Measurements from ENCODE around the gene SCFD1. TPM values are rescaled to one million over a fixed set of nuclear protein-coding genes. Genes with fewer than 3 reads are reported as not detected.

SCFD1 gene
- total RNA-seq, 2 experiments from 2014 or later: 65.1 to 72.6 TPM

DNA sequence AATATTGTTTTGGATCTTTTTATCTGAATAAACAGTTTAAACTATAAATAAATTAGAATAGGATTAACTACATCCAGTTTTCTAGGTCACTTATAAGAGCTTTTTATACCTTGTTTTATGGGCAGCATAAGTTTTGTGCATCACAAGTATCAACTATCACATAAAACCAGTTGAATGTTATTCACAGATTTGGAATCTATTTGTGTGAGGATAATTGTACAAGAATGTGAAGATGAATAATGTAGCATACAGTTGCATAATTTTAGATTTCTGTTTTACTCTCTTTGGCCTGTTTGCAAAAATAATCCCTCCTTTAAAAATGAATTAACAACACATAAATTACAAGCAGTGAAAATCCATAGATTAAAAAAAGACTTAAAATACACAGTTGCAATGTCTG, 88.8 kb downstream of the SCFD1 start:
- no TSS peak for BruUV-seq (replicated peaks)
- Histone ChIP-seq H3K4me2 (ENCODE audit: low read length) (no peak overlapping the region), H3K36me3 (ENCODE audit: insufficient read depth, low read length) (peaks cover 23% of the 10 kb centered on the region), H3K4me3 (ENCODE audit: low read depth, low read length, poor library complexity, severe bottlenecking) (no peak overlapping the region), H3K9me3 (ENCODE audit: low read length) (no peaks in the 10 kb centered on the region), H3K79me2 (ENCODE audit: insufficient read depth, low read depth, low read length) (no peaks in the 10 kb centered on the region), H3K4me1 (ENCODE audit: insufficient read depth, low read length, poor library complexity, severe bottlenecking) (no peaks in the 10 kb centered on the region), H3K27ac (ENCODE audit: low read depth, low read length, poor library complexity, severe bottlenecking) (no peak overlapping the region), H2AFZ (ENCODE audit: low read length) (no peak overlapping the region), H4K20me1 (ENCODE audit: insufficient read depth, low read length) (no peaks in the 10 kb centered on the region), H3K9me2 (ENCODE audit: insufficient read depth, low read length) (no peaks in the 10 kb centered on the region)
- intact Hi-C loops (cut with micrococcal nuclease; ENCODE audit: unreplicated experiment): no loop called here
- TF ChIP-seq, protein P1, sequence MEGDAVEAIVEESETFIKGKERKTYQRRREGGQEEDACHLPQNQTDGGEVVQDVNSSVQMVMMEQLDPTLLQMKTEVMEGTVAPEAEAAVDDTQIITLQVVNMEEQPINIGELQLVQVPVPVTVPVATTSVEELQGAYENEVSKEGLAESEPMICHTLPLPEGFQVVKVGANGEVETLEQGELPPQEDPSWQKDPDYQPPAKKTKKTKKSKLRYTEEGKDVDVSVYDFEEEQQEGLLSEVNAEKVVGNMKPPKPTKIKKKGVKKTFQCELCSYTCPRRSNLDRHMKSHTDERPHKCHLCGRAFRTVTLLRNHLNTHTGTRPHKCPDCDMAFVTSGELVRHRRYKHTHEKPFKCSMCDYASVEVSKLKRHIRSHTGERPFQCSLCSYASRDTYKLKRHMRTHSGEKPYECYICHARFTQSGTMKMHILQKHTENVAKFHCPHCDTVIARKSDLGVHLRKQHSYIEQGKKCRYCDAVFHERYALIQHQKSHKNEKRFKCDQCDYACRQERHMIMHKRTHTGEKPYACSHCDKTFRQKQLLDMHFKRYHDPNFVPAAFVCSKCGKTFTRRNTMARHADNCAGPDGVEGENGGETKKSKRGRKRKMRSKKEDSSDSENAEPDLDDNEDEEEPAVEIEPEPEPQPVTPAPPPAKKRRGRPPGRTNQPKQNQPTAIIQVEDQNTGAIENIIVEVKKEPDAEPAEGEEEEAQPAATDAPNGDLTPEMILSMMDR (conservative IDR thresholded peaks at IDR 0.05; ENCODE audit: low read length): no peak
- TF ChIP-seq EZH2phosphoT487 (IDR thresholded peaks at IDR 0.05; ENCODE audit: borderline replicate concordance, low read depth, low read length): no peak
- POLR2A ChIA-PET: interaction anchor here (0.7 to 1.1 kb wide), 2 partner anchors 14 to 56 kb away, joined by 3 read pairs; no protein-coding TSS in a partner anchor
- CTCF ChIA-PET (ENCODE audit: unreplicated experiment): no interaction called here
- DNase-seq (ENCODE audit: low spot score): no peak

DNA sequence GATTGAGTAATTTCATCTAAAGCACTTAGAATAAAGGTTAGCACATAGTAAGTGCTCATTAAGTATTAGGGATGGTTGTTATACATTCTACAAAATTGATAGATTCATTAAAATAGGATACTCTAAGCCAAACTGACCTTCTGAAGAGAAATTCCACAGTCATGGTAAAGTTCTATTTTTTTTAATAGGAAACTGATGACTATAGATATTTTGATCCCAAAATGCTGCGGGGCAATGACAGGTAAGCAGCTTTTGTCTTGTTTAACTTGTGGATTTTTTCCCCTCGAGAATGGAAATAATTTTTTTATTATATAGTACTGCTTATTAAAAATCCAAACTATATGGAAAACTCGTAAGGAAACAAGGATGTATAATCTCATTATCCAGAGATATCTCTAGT, 97.0 kb downstream of the SCFD1 start:
- Histone ChIP-seq H3K9me2 (ENCODE audit: insufficient read depth, low read length) (no peaks in the 10 kb centered on the region), H3K36me3 (ENCODE audit: insufficient read depth, low read length) (peaks cover 12% of the 10 kb centered on the region), H3K79me2 (ENCODE audit: insufficient read depth, low read depth, low read length) (no peaks in the 10 kb centered on the region), H2AFZ (ENCODE audit: low read length) (no peak overlapping the region), H3K9me3 (ENCODE audit: low read length) (no peaks in the 10 kb centered on the region), H3K4me2 (ENCODE audit: low read length) (no peak overlapping the region), H3K27ac (ENCODE audit: low read depth, low read length, poor library complexity, severe bottlenecking) (no peak overlapping the region), H3K4me3 (ENCODE audit: low read depth, low read length, poor library complexity, severe bottlenecking) (no peak overlapping the region), H3K4me1 (ENCODE audit: insufficient read depth, low read length, poor library complexity, severe bottlenecking) (no peaks in the 10 kb centered on the region), H4K20me1 (ENCODE audit: insufficient read depth, low read length) (no peaks in the 10 kb centered on the region)
- BruUV-seq (replicated peaks): no TSS peak
- no peak for DNase-seq (ENCODE audit: low spot score)
- POLR2A ChIA-PET: no interaction called here
- intact Hi-C loops (cut with micrococcal nuclease; ENCODE audit: unreplicated experiment): no loop called here
- no peak for TF ChIP-seq EZH2phosphoT487 (IDR thresholded peaks at IDR 0.05; ENCODE audit: borderline replicate concordance, low read depth, low read length)
- TF ChIP-seq, protein P1 (conservative IDR thresholded peaks at IDR 0.05; ENCODE audit: low read length): no peak
- CTCF ChIA-PET (ENCODE audit: unreplicated experiment): no interaction called here

DNA sequence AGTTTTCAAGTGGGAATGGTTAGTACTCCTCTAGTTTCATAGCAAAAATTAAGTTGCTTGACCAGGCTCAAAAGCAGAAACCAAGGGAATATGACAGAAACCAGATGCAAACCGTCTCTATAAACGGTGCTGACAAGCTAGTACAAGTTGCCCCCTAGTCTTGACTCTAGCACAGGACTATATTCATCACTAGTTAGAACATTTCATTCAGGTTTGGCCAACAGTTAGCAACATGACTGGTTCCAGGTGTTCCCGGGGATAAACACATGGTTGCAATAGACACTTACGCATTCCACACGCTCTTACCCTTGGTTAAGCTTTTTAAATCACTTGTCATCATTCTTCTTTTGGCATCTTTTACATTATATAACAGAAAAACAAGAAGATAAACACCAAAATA, 103.6 kb downstream of the SCFD1 start:
- no peak overlapping the region for H3K27ac ChIP-seq (ENCODE audit: low read depth, low read length, poor library complexity, severe bottlenecking)
- peaks cover 10% of the 10 kb centered on the region for H3K4me1 ChIP-seq (ENCODE audit: insufficient read depth, low read length, poor library complexity, severe bottlenecking)
- no peak overlapping the region for H2AFZ ChIP-seq (ENCODE audit: low read length)
- peaks cover 48% of the 10 kb centered on the region for H3K36me3 ChIP-seq (ENCODE audit: insufficient read depth, low read length)
- no peaks in the 10 kb centered on the region for H4K20me1 ChIP-seq (ENCODE audit: insufficient read depth, low read length)
- H3K4me3 ChIP-seq (ENCODE audit: low read depth, low read length, poor library complexity, severe bottlenecking): no peak overlapping the region
- H3K9me2 ChIP-seq (ENCODE audit: insufficient read depth, low read length): no peaks in the 10 kb centered on the region
- peak overlapping the region; percentile 46; the same call in 1 of the 2 replicates for H3K4me2 ChIP-seq (ENCODE audit: low read length)
- DNase-seq (ENCODE audit: low spot score): no peak
- no peaks in the 10 kb centered on the region for H3K9me3 ChIP-seq (ENCODE audit: low read length)
- no peaks in the 10 kb centered on the region for H3K79me2 ChIP-seq (ENCODE audit: insufficient read depth, low read depth, low read length)
- intact Hi-C loops (cut with micrococcal nuclease; ENCODE audit: unreplicated experiment): no loop called here
- TF ChIP-seq, protein P1 (conservative IDR thresholded peaks at IDR 0.05; ENCODE audit: low read length): no peak
- no peak for TF ChIP-seq EZH2phosphoT487 (IDR thresholded peaks at IDR 0.05; ENCODE audit: borderline replicate concordance, low read depth, low read length)
- no TSS peak for BruUV-seq (replicated peaks)
- ChIA-PET CTCF (ENCODE audit: unreplicated experiment) (no interaction called here), POLR2A (no interaction called here)
